Caco-2 (cell line): Measurements from ENCODE around the gene ACR. TPM values are rescaled to one million over a fixed set of nuclear protein-coding genes. Genes with fewer than 3 reads are reported as not detected.

ENCODE experiments used
- BruUV-seq: library from RNA; stranded (reverse); fragments of 400-500 nt; replicated peaks from 2 replicates; lab custom pipeline; 2021; lab: Mats Ljungman, UMichigan
- CTCF ChIA-PET: fragments of 300-600 bp; sonication (Branson Sonifier 250); formaldehyde crosslinking; loops from one replicate; lab custom pipeline; 2022; ENCODE audit warnings: antibody characterized with exemption; lab: Charles Lee
- POLR2A ChIA-PET: fragments of 300-600 bp; sonication (Branson Sonifier 250); formaldehyde crosslinking; loops from one replicate; lab custom pipeline; 2022; ENCODE audit warnings: antibody characterized with exemption; lab: Charles Lee
- DNase-seq, 2 experiments: peaks; one replicate each; pipeline versions ENCODE4 v3.0.0 to v3.0.0-alpha.2; 2020 to 2022
- H3K27me3 ChIP-seq: replicated peaks from 2 replicates; pipeline ENCODE4 v1.6.0; 2011; ENCODE audit warnings: low read length; ENCODE audit not compliant: control insufficient read depth, insufficient read depth
- H3K36me3 ChIP-seq: 2 replicates; pipeline ENCODE4 v1.5.1; 2011; ENCODE audit warnings: low read length; ENCODE audit not compliant: control insufficient read depth, insufficient read depth
- H3K4me1 ChIP-seq: fragments of 250-450 bp; sonication (Bioruptor Pico); 2 replicates; pipeline ENCODE4 v1.5.1; 2020; ENCODE audit warnings: mild to moderate bottlenecking
- H3K4me3 ChIP-seq: 2 replicates; pipeline ENCODE4 v1.5.1; 2011; ENCODE audit warnings: low read depth, mild to moderate bottlenecking, control low read depth, low read length
- H3K9me3 ChIP-seq: fragments of 250-450 bp; sonication (Bioruptor Pico); 2 replicates; pipeline ENCODE4 v1.5.1; 2020; ENCODE audit warnings: mild to moderate bottlenecking, moderate library complexity
- H3K27ac Mint-ChIP-seq: one replicate; pipeline ENCODE4 v1.8.0; 2022; ENCODE audit warnings: mixed read lengths; ENCODE audit not compliant: unreplicated experiment
- H3K27me3 Mint-ChIP-seq: one replicate; pipeline ENCODE4 v1.8.0; 2022; ENCODE audit warnings: mixed read lengths; ENCODE audit not compliant: insufficient read depth, unreplicated experiment
- H3K36me3 Mint-ChIP-seq: one replicate; pipeline ENCODE4 v1.8.0; 2022; ENCODE audit warnings: mild to moderate bottlenecking, mixed read lengths; ENCODE audit not compliant: insufficient read depth, unreplicated experiment
- H3K4me1 Mint-ChIP-seq: one replicate; pipeline ENCODE4 v1.8.0; 2022; ENCODE audit warnings: low read depth, mixed read lengths; ENCODE audit not compliant: unreplicated experiment
- H3K4me3 Mint-ChIP-seq: one replicate; pipeline ENCODE4 v1.8.0; 2022; ENCODE audit warnings: mild to moderate bottlenecking, moderate library complexity, mixed read lengths; ENCODE audit not compliant: unreplicated experiment
- H3K9me3 Mint-ChIP-seq: one replicate; pipeline ENCODE4 v1.8.0; 2022; ENCODE audit warnings: mixed read lengths; ENCODE audit not compliant: unreplicated experiment
- CTCF ChIP-seq, 2 experiments: fragments of 200-600 bp in 1 of 2; IDR thresholded peaks; 1 replicate in 1 of 2; 2 replicates in 1 of 2; pipeline versions ENCODE4 v1.5.1 to v1.8.0; 2011 to 2022; ENCODE audit warnings: antibody characterized with exemption in 1 of 2, control low read depth in 1 of 2, inconsistent platforms in 1 of 2, low read depth in 1 of 2, low read length in 1 of 2, mild to moderate bottlenecking in 1 of 2, moderate library complexity in 1 of 2; ENCODE audit not compliant: insufficient read depth in 1 of 2, severe bottlenecking in 1 of 2, unreplicated experiment in 1 of 2
- intact Hi-C: fragments of 100-400 bp; cut with micrococcal nuclease; formaldehyde crosslinking; loops from one replicate; pipeline ENCODE4 v1.10.0; 2022; ENCODE audit not compliant: unreplicated experiment
- total RNA-seq: library from RNA; stranded (reverse); gene quantifications from 2 replicates; pipeline ENCODE4 v1.2.3, GENCODE V29; 2022

The ACR gene
- total RNA-seq, 1 experiment from 2014 or later = not detected

GRCh38 chr22:50697667-50698506 lies 40.1 kb upstream of the ACR start:
- Histone ChIP-seq H3K4me1 (peaks cover 4% of the 10 kb centered on the region; the same call in 1 of the 2 replicates), H3K4me3 (peak overlapping the region; percentile 48), H3K36me3 (no peaks in the 10 kb centered on the region), H3K27me3 (no peaks in the 10 kb centered on the region), H3K9me3 (no peaks in the 10 kb centered on the region)
- H3K9me3 Mint-ChIP-seq = no peaks in the 10 kb centered on the region
- DNase-seq = no peak
- no peaks in the 10 kb centered on the region for H3K36me3 Mint-ChIP-seq
- H3K4me3 Mint-ChIP-seq = peak overlapping the region; percentile 67
- CTCF ChIA-PET = interaction anchor here (0.7 kb wide), 1 partner anchor 340 kb away, joined by 5 read pairs; no protein-coding TSS in a partner anchor
- POLR2A ChIA-PET = no interaction called here
- H3K27me3 Mint-ChIP-seq = no peaks in the 10 kb centered on the region
- no peaks in the 10 kb centered on the region for H3K4me1 Mint-ChIP-seq
- BruUV-seq = no TSS peak
- intact Hi-C loops = no loop called here
- TF ChIP-seq CTCF (IDR thresholded peaks at IDR 0.05; ENCODE audit: insufficient read depth in 1 of 2, low read depth in 1 of 2, low read length in 1 of 2, severe bottlenecking in 1 of 2, unreplicated experiment in 1 of 2) = no peak
- H3K27ac Mint-ChIP-seq = no peak overlapping the region

- intact Hi-C loops = no loop called here
- H3K36me3 Mint-ChIP-seq = no peaks in the 10 kb centered on the region
- Histone ChIP-seq H3K4me1 (peaks cover 4% of the 10 kb centered on the region; the same call in 1 of the 2 replicates), H3K9me3 (no peaks in the 10 kb centered on the region), H3K36me3 (no peaks in the 10 kb centered on the region), H3K27me3 (no peaks in the 10 kb centered on the region), H3K4me3 (no peak overlapping the region)
- no peaks in the 10 kb centered on the region for H3K4me1 Mint-ChIP-seq
- DNase-seq = no peak
- H3K27me3 Mint-ChIP-seq = no peaks in the 10 kb centered on the region
- no peak overlapping the region for H3K27ac Mint-ChIP-seq
- ChIA-PET CTCF (no interaction called here), POLR2A (no interaction called here)
- no peaks in the 10 kb centered on the region for H3K9me3 Mint-ChIP-seq
- BruUV-seq = no TSS peak
- peak overlapping the region; percentile 67 for H3K4me3 Mint-ChIP-seq
- no peak for TF ChIP-seq CTCF (IDR thresholded peaks at IDR 0.05; ENCODE audit: insufficient read depth in 1 of 2, low read depth in 1 of 2, low read length in 1 of 2, severe bottlenecking in 1 of 2, unreplicated experiment in 1 of 2)
Observed at GRCh38 chr22:50698546-50698945, 39.5 kb upstream of the ACR start.

GRCh38 chr22:50699001-50699755 lies 38.8 kb upstream of the ACR start:
- no peaks in the 10 kb centered on the region for H3K36me3 ChIP-seq
- no peaks in the 10 kb centered on the region for H3K27me3 Mint-ChIP-seq
- H3K4me1 ChIP-seq = peaks cover 4% of the 10 kb centered on the region; the same call in 1 of the 2 replicates
- ChIA-PET CTCF (interaction anchor here (1.1 kb wide), 1 partner anchor 106 kb away, joined by 4 read pairs; no protein-coding TSS in a partner anchor), POLR2A (no interaction called here)
- no peaks in the 10 kb centered on the region for H3K9me3 ChIP-seq
- intact Hi-C loops = no loop called here
- H3K4me3 ChIP-seq = no peak overlapping the region
- no peaks in the 10 kb centered on the region for H3K36me3 Mint-ChIP-seq
- DNase-seq = no peak
- no peaks in the 10 kb centered on the region for H3K27me3 ChIP-seq
- TF ChIP-seq CTCF (IDR thresholded peaks at IDR 0.05; ENCODE audit: insufficient read depth in 1 of 2, low read depth in 1 of 2, low read length in 1 of 2, severe bottlenecking in 1 of 2, unreplicated experiment in 1 of 2) = no peak
- H3K9me3 Mint-ChIP-seq = no peaks in the 10 kb centered on the region
- no peak overlapping the region for H3K27ac Mint-ChIP-seq
- no TSS peak for BruUV-seq
- H3K4me1 Mint-ChIP-seq = no peaks in the 10 kb centered on the region
- H3K4me3 Mint-ChIP-seq = peak overlapping the region; percentile 67
